Ishikawa (cell line): ENCODE measurements around the gene COX4I1.

Source experiments
- EGR1 ChIP-seq: IDR thresholded peaks from 2 replicates; pipeline ENCODE4 v1.6.1; 2012
- REST ChIP-seq: IDR thresholded peaks from 2 replicates; pipeline ENCODE4 v1.6.1; 2012; ENCODE audit warnings: low read depth, mild to moderate bottlenecking
- YY1 ChIP-seq: IDR thresholded peaks from 2 replicates; pipeline ENCODE4 v1.6.1; 2012; ENCODE audit warnings: low read depth

GRCh38 chr16:85799497-85800320 is at the start of gene COX4I1, which contains the start of gene EMC8:
- TF ChIP-seq REST (no peak), YY1 (peak; percentile 68), EGR1 (no peak)
